Smooth muscle cell (in vitro differentiated cells): ENCODE measurements around the gene TTC39C. TPM values are rescaled to one million over a fixed set of nuclear protein-coding genes. Genes with fewer than 3 reads are reported as not detected.

Experiments
- DNase-seq: peaks from one replicate; lab custom pipeline; 2025; ENCODE audit not compliant: unreplicated experiment; lab: John Stamatoyannopoulos, UW
- H2AFZ ChIP-seq: fragments of 200-600 bp; sonication (generic); 2 replicates; pipeline ENCODE4 v1.6.0; 2016; ENCODE audit warnings: antibody characterized with exemption, low read depth, mild to moderate bottlenecking
- H3F3A ChIP-seq: fragments of 200-600 bp; sonication (generic); 2 replicates; pipeline ENCODE4 v1.6.0; 2017; ENCODE audit warnings: antibody characterized with exemption, low read depth
- H3K27ac ChIP-seq: fragments of 200-600 bp; sonication (generic); 2 replicates; pipeline ENCODE4 v1.5.1; 2016; ENCODE audit warnings: low read depth, mild to moderate bottlenecking
- H3K27me3 ChIP-seq: fragments of 200-600 bp; sonication (generic); 2 replicates; pipeline ENCODE4 v1.6.1; 2016; ENCODE audit warnings: low read depth, mild to moderate bottlenecking
- H3K36me3 ChIP-seq: fragments of 200-600 bp; sonication (generic); 2 replicates; pipeline ENCODE4 v1.5.1; 2016; ENCODE audit warnings: low read depth
- H3K4me1 ChIP-seq: fragments of 200-600 bp; sonication (generic); 2 replicates; pipeline ENCODE4 v1.5.1; 2016; ENCODE audit warnings: low read depth
- H3K4me2 ChIP-seq: fragments of 200-600 bp; sonication (generic); 2 replicates; pipeline ENCODE4 v1.6.0; 2016; ENCODE audit warnings: mild to moderate bottlenecking
- H3K4me3 ChIP-seq: fragments of 200-600 bp; sonication (generic); 2 replicates; pipeline ENCODE4 v1.5.1; 2016; ENCODE audit warnings: mild to moderate bottlenecking
- H3K79me2 ChIP-seq: fragments of 200-600 bp; sonication (generic); 2 replicates; pipeline ENCODE4 v1.6.0; 2016; ENCODE audit warnings: low read depth, mild to moderate bottlenecking
- H3K9ac ChIP-seq: fragments of 200-600 bp; sonication (generic); 2 replicates; pipeline ENCODE4 v1.6.0; 2016; ENCODE audit warnings: low read depth
- H3K9me3 ChIP-seq: fragments of 200-600 bp; sonication (generic); replicated peaks from 2 replicates; pipeline ENCODE4 v1.5.1; 2016; ENCODE audit warnings: low read depth
- H4K20me1 ChIP-seq: fragments of 200-600 bp; sonication (generic); 2 replicates; pipeline ENCODE4 v1.6.0; 2016; ENCODE audit warnings: low read depth
- WGBS: methylation state at CpG from one replicate; pipeline ENCODE4 v1.1.7; 2016; ENCODE audit warnings: low lambda C conversion rate; 5-methylcytosine and 5-hydroxymethylcytosine counted together
- polyA plus RNA-seq: library from polyadenylated mRNA; unstranded; fragments of >200 nt; fragmentation: Nextera tagmentation; extraction: Ambion mirVana; gene quantifications from 2 replicates; pipeline ENCODE4 v1.2.1, GENCODE V29; 2016
- total RNA-seq: library from RNA; depleted of rRNA; stranded (reverse); fragments of >200 nt; gene quantifications from 2 replicates; pipeline ENCODE4 v1.2.3, GENCODE V29; 2014
- TF ChIP-seq, protein P1 (sequence below): fragments of 200-600 bp; sonication (generic); IDR thresholded peaks from 2 replicates; pipeline ENCODE4 v1.5.1; 2017; ENCODE audit warnings: borderline replicate concordance, mild to moderate bottlenecking, antibody characterized with exemption; ENCODE audit not compliant: insufficient read depth, poor library complexity, severe bottlenecking

Gene TTC39C
- total and polyA plus RNA-seq, 2 experiments from 2014 or later: 3.1 to 10.4 TPM

DNA sequence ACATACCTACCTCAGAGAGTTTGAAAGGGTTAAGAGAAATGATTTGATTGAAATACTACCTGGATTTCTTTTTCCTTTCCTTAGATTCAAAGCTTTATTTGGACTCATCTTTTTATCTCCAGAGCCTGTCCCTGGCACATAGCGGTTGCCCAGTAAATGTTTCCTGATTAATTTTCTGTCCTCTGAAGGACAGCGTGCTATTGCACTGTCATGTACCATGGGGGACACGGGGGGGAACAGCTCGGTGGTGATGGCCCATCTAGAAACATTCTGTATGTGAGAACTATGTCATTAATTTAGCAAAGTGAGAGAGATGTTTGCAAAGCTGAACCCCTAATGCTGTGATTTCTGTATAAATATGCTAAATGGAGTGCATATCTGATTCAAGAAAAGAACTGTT lies 97.9 kb downstream of the TTC39C start:
- H3K4me2 ChIP-seq: no peak overlapping the region
- H2AFZ ChIP-seq: no peak overlapping the region
- no peaks in the 10 kb centered on the region for H3K36me3 ChIP-seq
- H3K27me3 ChIP-seq: no peaks in the 10 kb centered on the region
- no peak for DNase-seq
- 95% methylated on average over 4 of the region's 4 CpGs for WGBS
- H3K4me1 ChIP-seq: no peaks in the 10 kb centered on the region
- H4K20me1 ChIP-seq: no peaks in the 10 kb centered on the region
- H3K79me2 ChIP-seq: no peaks in the 10 kb centered on the region
- no peaks in the 10 kb centered on the region for H3F3A ChIP-seq
- H3K9me3 ChIP-seq: no peaks in the 10 kb centered on the region
- TF ChIP-seq, protein P1, sequence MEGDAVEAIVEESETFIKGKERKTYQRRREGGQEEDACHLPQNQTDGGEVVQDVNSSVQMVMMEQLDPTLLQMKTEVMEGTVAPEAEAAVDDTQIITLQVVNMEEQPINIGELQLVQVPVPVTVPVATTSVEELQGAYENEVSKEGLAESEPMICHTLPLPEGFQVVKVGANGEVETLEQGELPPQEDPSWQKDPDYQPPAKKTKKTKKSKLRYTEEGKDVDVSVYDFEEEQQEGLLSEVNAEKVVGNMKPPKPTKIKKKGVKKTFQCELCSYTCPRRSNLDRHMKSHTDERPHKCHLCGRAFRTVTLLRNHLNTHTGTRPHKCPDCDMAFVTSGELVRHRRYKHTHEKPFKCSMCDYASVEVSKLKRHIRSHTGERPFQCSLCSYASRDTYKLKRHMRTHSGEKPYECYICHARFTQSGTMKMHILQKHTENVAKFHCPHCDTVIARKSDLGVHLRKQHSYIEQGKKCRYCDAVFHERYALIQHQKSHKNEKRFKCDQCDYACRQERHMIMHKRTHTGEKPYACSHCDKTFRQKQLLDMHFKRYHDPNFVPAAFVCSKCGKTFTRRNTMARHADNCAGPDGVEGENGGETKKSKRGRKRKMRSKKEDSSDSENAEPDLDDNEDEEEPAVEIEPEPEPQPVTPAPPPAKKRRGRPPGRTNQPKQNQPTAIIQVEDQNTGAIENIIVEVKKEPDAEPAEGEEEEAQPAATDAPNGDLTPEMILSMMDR: no peak
- no peak overlapping the region for H3K9ac ChIP-seq
- no peak overlapping the region for H3K27ac ChIP-seq
- no peak overlapping the region for H3K4me3 ChIP-seq

DNA sequence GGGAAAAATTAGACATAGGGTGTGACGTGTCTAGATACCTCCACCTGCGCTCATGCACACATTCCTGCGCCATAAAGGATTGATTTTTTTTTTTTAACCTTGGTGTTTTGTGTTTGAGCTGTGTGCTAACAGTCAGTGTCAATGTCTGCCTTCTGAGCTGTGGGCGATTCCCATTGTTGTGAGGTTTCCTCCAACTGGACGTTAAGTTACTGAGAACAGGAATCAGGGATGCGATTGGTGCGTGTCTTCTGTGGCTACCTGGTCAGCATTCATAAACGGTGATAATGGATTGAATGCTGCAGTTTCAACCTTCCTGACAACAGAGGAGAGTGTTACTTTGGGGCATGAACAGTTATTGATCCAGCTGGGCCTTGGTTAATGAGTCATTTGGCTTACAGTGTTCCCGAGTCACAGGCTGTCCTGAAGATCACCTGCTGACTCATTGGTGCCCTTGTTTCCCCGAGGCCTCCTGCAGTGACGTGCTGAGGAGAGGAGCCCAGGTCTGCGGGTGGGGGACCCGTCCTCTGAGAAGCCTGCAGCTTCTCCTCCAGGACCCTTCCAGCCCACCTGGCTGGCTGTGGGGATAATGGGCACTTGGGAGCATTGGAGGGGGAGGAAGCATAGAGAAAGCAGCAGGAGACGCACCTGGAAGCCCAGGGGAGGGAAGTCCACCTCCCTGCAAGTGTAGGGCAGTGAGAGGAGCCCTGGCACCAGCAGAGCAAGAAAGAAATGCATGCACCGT lies 98.5 kb downstream of the TTC39C start:
- no peaks in the 10 kb centered on the region for H3K36me3 ChIP-seq
- TF ChIP-seq, protein P1: no peak
- H3K9me3 ChIP-seq: no peaks in the 10 kb centered on the region
- H2AFZ ChIP-seq: no peak overlapping the region
- H3K4me2 ChIP-seq: no peak overlapping the region
- no peak overlapping the region for H3K4me3 ChIP-seq
- H3K27me3 ChIP-seq: no peaks in the 10 kb centered on the region
- no peak overlapping the region for H3K27ac ChIP-seq
- DNase-seq: no peak
- H4K20me1 ChIP-seq: no peaks in the 10 kb centered on the region
- H3F3A ChIP-seq: no peaks in the 10 kb centered on the region
- no peaks in the 10 kb centered on the region for H3K79me2 ChIP-seq
- no peak overlapping the region for H3K9ac ChIP-seq
- H3K4me1 ChIP-seq: no peaks in the 10 kb centered on the region
- WGBS: 83% methylated on average over 15 of the region's 15 CpGs

DNA sequence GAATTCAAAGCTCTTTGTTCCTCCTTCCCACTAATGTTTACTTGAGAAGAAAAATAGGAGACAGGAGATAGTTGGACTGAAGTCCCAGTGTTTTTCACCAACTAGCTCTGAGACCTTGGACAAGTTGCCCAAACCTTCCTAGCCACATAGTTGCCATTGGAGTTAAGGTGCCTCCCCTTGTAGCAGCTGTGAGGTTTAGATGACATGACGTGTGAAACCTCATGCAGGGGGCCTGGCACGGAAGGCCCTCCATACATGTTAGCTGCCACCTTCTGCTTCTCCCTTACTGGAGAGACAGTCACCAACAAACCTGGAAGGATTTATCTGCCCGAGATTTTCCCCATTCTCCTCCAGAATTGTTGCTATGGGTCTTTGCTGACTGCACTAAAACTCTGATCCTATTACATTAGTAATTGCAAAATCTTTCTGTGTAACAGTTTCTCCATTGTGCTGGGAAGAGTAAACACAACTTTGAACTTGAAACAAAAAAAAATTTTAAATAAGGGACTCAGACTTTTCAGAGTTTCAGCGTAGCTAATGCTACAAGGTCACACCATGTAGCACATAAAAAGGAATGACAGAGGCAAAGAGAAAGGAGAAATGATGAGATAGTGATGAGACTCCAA lies 100.5 kb downstream of the TTC39C start:
- Histone ChIP-seq H3K9ac (no peak overlapping the region), H4K20me1 (no peaks in the 10 kb centered on the region), H3K36me3 (no peaks in the 10 kb centered on the region), H3K4me3 (no peak overlapping the region), H2AFZ (no peak overlapping the region), H3K27me3 (no peaks in the 10 kb centered on the region), H3F3A (no peaks in the 10 kb centered on the region), H3K9me3 (no peaks in the 10 kb centered on the region), H3K4me1 (no peaks in the 10 kb centered on the region), H3K4me2 (no peak overlapping the region), H3K79me2 (no peaks in the 10 kb centered on the region), H3K27ac (no peak overlapping the region)
- 94% methylated on average over 4 of the region's 4 CpGs for WGBS
- TF ChIP-seq, protein P1: no peak
- DNase-seq: no peak
